Activated T-helper 9 cell treated with anti-CD3 and anti-CD28 coated beads, Interleukin-2, amount 50 U/mL, for 16 hours (primary cell): ENCODE results near the gene RUSC1.
A peak's percentile ranks its signal among the peaks of the same experiment; 100 is the strongest.
"Not testable (repeated sequence)": the region's sequence is repeated elsewhere in the genome, so short reads cannot be mapped to it uniquely, and the experiment has no call there.

Experiments
- DNase-seq: peaks from one replicate; pipeline ENCODE4 v3.0.0-alpha.2; 2020; ENCODE audit warnings: low read depth

The RUSC1 gene

GRCh38 chr1:155322953-155323728 lies 2.4 kb downstream of the RUSC1 start:
- peak; percentile 82 for DNase-seq

GRCh38 chr1:155323729-155324036 lies 3.0 kb downstream of the RUSC1 start:
- peak; percentile 72 for DNase-seq

GRCh38 chr1:155324037-155324716 lies 3.5 kb downstream of the RUSC1 start:
- peak; percentile 83 for DNase-seq

- DNase-seq, result no peak
Measured at GRCh38 chr1:155324717-155325602, 4.3 kb downstream of the RUSC1 start.

- no peak for DNase-seq
Measured at GRCh38 chr1:155325603-155325893, 4.9 kb downstream of the RUSC1 start.

GRCh38 chr1:155326020-155326526 lies 5.4 kb downstream of the RUSC1 start:
- no peak for DNase-seq

GRCh38 chr1:155326631-155327037 lies 5.9 kb downstream of the RUSC1 start:
- DNase-seq, result no peak

- DNase-seq, result no peak
Measured at GRCh38 chr1:155327981-155328380, 7.3 kb downstream of the RUSC1 start.

GRCh38 chr1:155328856-155329255 lies 8.2 kb downstream of the RUSC1 start:
- DNase-seq, result not testable (repeated sequence)

GRCh38 chr1:155329980-155330598 lies 9.4 kb downstream of the RUSC1 start:
- no peak for DNase-seq

- no peak for DNase-seq
Measured at GRCh38 chr1:155334962-155335361, 14.3 kb downstream of the RUSC1 start.

GRCh38 chr1:155339515-155340097 lies 18.9 kb downstream of the RUSC1 start:
- DNase-seq, result no peak

- no peak for DNase-seq
Measured at GRCh38 chr1:155342842-155343241, 22.1 kb downstream of the RUSC1 start.

GRCh38 chr1:155352631-155353030 lies 31.9 kb downstream of the RUSC1 start:
- DNase-seq, result no peak

- no peak for DNase-seq
Measured at GRCh38 chr1:155360051-155360450, 39.4 kb downstream of the RUSC1 start.

GRCh38 chr1:155379180-155379579 lies 58.5 kb downstream of the RUSC1 start:
- no peak for DNase-seq

- no peak for DNase-seq
Measured at GRCh38 chr1:155379631-155380090, 59.0 kb downstream of the RUSC1 start.
